A549 (cell line): ENCODE measurements around the gene OR13D1. TPM values are rescaled to one million over a fixed set of nuclear protein-coding genes. Genes with fewer than 3 reads are reported as not detected.

Experiments used
- ATAC-seq, 2 experiments: fragments of 200-7000 bp in 1 of 2; fragments of >200 bp in 1 of 2; cut with Nextera tagmentation in 1 of 2; cut with Tn5 transposase in 1 of 2; 3 replicates each; pipeline versions ENCODE4 v1.8.0 to v1.9.1; 2018 to 2020; ENCODE audit warnings: mild to moderate bottlenecking in 1 of 2, moderate library complexity in 1 of 2
- CTCF ChIA-PET: fragments of 300-600 bp; sonication (Branson Sonifier 250); formaldehyde crosslinking; extraction: SDS; loops from one replicate; lab custom pipeline; 2021; ENCODE audit warnings: antibody characterized with exemption, inconsistent platforms; lab: Yijun Ruan, JAX
- POLR2A ChIA-PET: fragments of 350-600 bp; formaldehyde crosslinking; extraction: SDS; loops from one replicate; lab custom pipeline; 2021; ENCODE audit warnings: antibody characterized with exemption, inconsistent platforms; lab: Yijun Ruan, JAX
- DNase-seq, 2 experiments: peaks; one replicate each; pipeline versions ENCODE4 v3.0.0 to v3.0.0-alpha.2; 2011 to 2016; ENCODE audit warnings: low read depth in 1 of 2, low spot score in 1 of 2
- FAIRE-seq: peaks from 2 replicates; lab custom pipeline; 2011; peaks lifted over from hg19 to GRCh38; lab: Jason Lieb, UNC
- H3K27ac ChIP-seq, 2 experiments: fragments of >200 bp; sonication (Bioruptor Twin); formaldehyde crosslinking; 3 replicates each; pipeline ENCODE4 v1.5.1; 2016 to 2017
- H3K4me1 ChIP-seq: fragments of >200 bp; sonication (Bioruptor Twin); formaldehyde crosslinking; 3 replicates; pipeline ENCODE4 v1.6.1; 2016
- H3K4me2 ChIP-seq: fragments of >200 bp; sonication (Bioruptor Twin); formaldehyde crosslinking; 3 replicates; pipeline ENCODE4 v1.6.1; 2016
- H3K4me3 ChIP-seq: fragments of >200 bp; sonication (Bioruptor Twin); formaldehyde crosslinking; 3 replicates; pipeline ENCODE4 v1.5.1; 2016
- H3K9me3 ChIP-seq: fragments of >200 bp; sonication (Bioruptor Twin); formaldehyde crosslinking; 3 replicates; pipeline ENCODE4 v1.6.1; 2016
- CHD2 ChIP-seq: fragments of 150-350 bp; IDR thresholded peaks from 2 replicates; pipeline ENCODE4 v1.6.1; 2014; ENCODE audit warnings: low read length; ENCODE audit not compliant: partially characterized antibody
- CTCF ChIP-seq: fragments of >200 bp; sonication (Bioruptor Twin); formaldehyde crosslinking; IDR thresholded peaks from 3 replicates; pipeline ENCODE4 v1.5.1; 2016
- ELK1 ChIP-seq: fragments of 150-350 bp; IDR thresholded peaks from 2 replicates; pipeline ENCODE4 v1.6.1; 2014; ENCODE audit warnings: low read depth, mild to moderate bottlenecking, low read length
- ESRRA ChIP-seq: fragments of 150-350 bp; IDR thresholded peaks from 2 replicates; pipeline ENCODE4 v1.6.1; 2014; ENCODE audit warnings: mild to moderate bottlenecking, low read length, borderline replicate concordance
- FOSL2 ChIP-seq, 2 experiments: fragments of 450-650 bp in 1 of 2; fragments of >200 bp in 1 of 2; sonication (Bioruptor Twin) in 1 of 2; formaldehyde crosslinking; IDR thresholded peaks; 2 replicates each; pipeline versions ENCODE4 v1.5.0 to v1.6.1; 2016 to 2020; ENCODE audit warnings: mild to moderate bottlenecking in 1 of 2, moderate library complexity in 1 of 2
- GATA3 ChIP-seq: IDR thresholded peaks from 2 replicates; pipeline ENCODE4 v1.6.1; 2012; ENCODE audit warnings: borderline replicate concordance
- HOXB13 ChIP-seq: fragments of 250-450 bp; sonication (Bioruptor Pico); IDR thresholded peaks from 2 replicates; pipeline ENCODE4 v1.5.0; 2020; ENCODE audit warnings: low read depth, mild to moderate bottlenecking, moderate library complexity
- JUN ChIP-seq, 2 experiments: fragments of >200 bp; sonication (Bioruptor Twin); formaldehyde crosslinking; IDR thresholded peaks; 2 replicates in 1 of 2; 3 replicates in 1 of 2; pipeline ENCODE4 v1.6.1; 2016 to 2017
- JUNB ChIP-seq: fragments of >200 bp; sonication (Bioruptor Twin); formaldehyde crosslinking; IDR thresholded peaks from 2 replicates; pipeline ENCODE4 v1.6.1; 2016
- KDM1A ChIP-seq: fragments of 200-600 bp; sonication (generic); IDR thresholded peaks from 2 replicates; pipeline ENCODE4 v1.6.1; 2016; ENCODE audit warnings: low read depth, mild to moderate bottlenecking
- MAFK ChIP-seq: fragments of 450-650 bp; IDR thresholded peaks from 2 replicates; pipeline ENCODE4 v1.6.1; 2014; ENCODE audit not compliant: partially characterized antibody
- MAX ChIP-seq: IDR thresholded peaks from 2 replicates; pipeline ENCODE4 v1.6.1; 2012
- MAZ ChIP-seq: fragments of 150-350 bp; IDR thresholded peaks from 2 replicates; pipeline ENCODE4 v1.6.1; 2014; ENCODE audit warnings: antibody characterized with exemption, low read depth, low read length, borderline replicate concordance
- MYC ChIP-seq: IDR thresholded peaks from 2 replicates; pipeline ENCODE4 v1.6.1; 2012; ENCODE audit warnings: mild to moderate bottlenecking, inconsistent platforms, low read length, improper control_type of control experiment, borderline replicate concordance
- NFE2L2 ChIP-seq: fragments of 150-350 bp; conservative IDR thresholded peaks from 2 replicates; pipeline ENCODE4 v1.6.1; 2014; ENCODE audit warnings: low read length
- NPAS2 ChIP-seq: fragments of 250-450 bp; sonication (Bioruptor Pico); IDR thresholded peaks from 2 replicates; pipeline ENCODE4 v1.8.0; 2022; ENCODE audit warnings: mild to moderate bottlenecking, moderate library complexity, borderline replicate concordance
- NR3C1 ChIP-seq: fragments of >200 bp; sonication (Bioruptor Twin); formaldehyde crosslinking; IDR thresholded peaks from 3 replicates; pipeline ENCODE4 v1.6.1; 2017
- POLR2A ChIP-seq: IDR thresholded peaks from 2 replicates; pipeline ENCODE4 v1.6.1; 2012; ENCODE audit warnings: mild to moderate bottlenecking, low read length
- RAD21 ChIP-seq, 2 experiments: fragments of >200 bp in 1 of 2; sonication (Bioruptor Twin) in 1 of 2; formaldehyde crosslinking in 1 of 2; IDR thresholded peaks in 1 of 2; conservative IDR thresholded peaks in 1 of 2; 2 replicates in 1 of 2; 3 replicates in 1 of 2; pipeline ENCODE4 v1.6.1; 2012 to 2018; ENCODE audit warnings: inconsistent platforms in 1 of 2
- RARB ChIP-seq: fragments of 250-450 bp; sonication (Bioruptor Pico); IDR thresholded peaks from 2 replicates; pipeline ENCODE4 v1.8.0; 2021; ENCODE audit warnings: mild to moderate bottlenecking, moderate library complexity
- RCOR1 ChIP-seq: fragments of 150-350 bp; IDR thresholded peaks from 2 replicates; pipeline ENCODE4 v1.6.1; 2014; ENCODE audit warnings: antibody characterized with exemption, low read length, low read depth
- SMC3 ChIP-seq: fragments of >200 bp; sonication (Bioruptor Twin); formaldehyde crosslinking; IDR thresholded peaks from 3 replicates; pipeline ENCODE4 v1.6.1; 2018; ENCODE audit warnings: inconsistent platforms
- TP53 ChIP-seq: fragments of 250-450 bp; sonication (Bioruptor Pico); IDR thresholded peaks from 2 replicates; pipeline ENCODE4 v1.5.0; 2021; ENCODE audit warnings: mild to moderate bottlenecking, moderate library complexity
- USF2 ChIP-seq: fragments of 450-650 bp; IDR thresholded peaks from 2 replicates; pipeline ENCODE4 v1.6.1; 2014; ENCODE audit warnings: antibody characterized with exemption
- ZFP36 ChIP-seq: fragments of 450-650 bp; IDR thresholded peaks from 2 replicates; pipeline ENCODE4 v1.6.1; 2014; ENCODE audit warnings: borderline replicate concordance; ENCODE audit not compliant: partially characterized antibody
- WGBS: methylation state at CpG from one replicate; pipeline ENCODE4 v1.1.6; 2017; ENCODE audit errors: missing lambda C conversion rate; 5-methylcytosine and 5-hydroxymethylcytosine counted together
- polyA plus RNA-seq, 4 experiments: library from polyadenylated mRNA; depleted of rRNA in 3 of 4; stranded (reverse); fragments of >200 nt; fragmentation: RNase III in 1 of 4; extraction: RNeasy Plus Mini Kit Qiagen cat#74134 plus additional on column Dnase treatment in 1 of 4; gene quantifications; 2 replicates in 3 of 4; 3 replicates in 1 of 4; pipeline ENCODE4 v1.2.3, GENCODE V29; 2011 to 2017
- TF ChIP-seq, protein P1 (sequence below): IDR thresholded peaks from 2 replicates; pipeline ENCODE4 v1.6.1; 2012
- TF ChIP-seq, protein P2 (sequence below): fragments of >200 bp; sonication (Bioruptor Twin); formaldehyde crosslinking; IDR thresholded peaks from 2 replicates; pipeline ENCODE4 v1.6.1; 2016

OR13D1 gene
- polyA plus RNA-seq, 2 of the 4 experiments (the other 2 are of a cell fraction), result not detected

DNA sequence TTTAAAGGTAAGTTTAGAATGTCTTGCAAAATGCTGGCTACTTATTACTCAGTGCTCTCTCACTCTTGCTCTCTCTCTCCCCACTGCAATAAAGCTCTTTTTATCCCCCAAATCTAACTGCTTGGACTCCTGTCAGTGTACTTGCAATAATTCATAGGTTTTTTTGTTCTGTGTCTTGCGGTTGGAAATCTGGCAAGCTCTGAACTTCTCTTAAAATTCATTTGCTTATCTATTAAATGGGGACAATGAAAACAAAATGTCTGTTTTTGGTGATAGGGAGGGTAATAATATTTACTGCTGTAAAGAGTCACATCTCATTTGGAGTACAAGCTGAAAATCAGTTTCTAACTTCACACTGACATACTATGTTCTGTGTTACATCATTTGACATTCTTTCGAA lies 18.7 kb upstream of the OR13D1 start:
- ChIA-PET POLR2A (no interaction called here), CTCF (no interaction called here)
- FAIRE-seq, result no peak

DNA sequence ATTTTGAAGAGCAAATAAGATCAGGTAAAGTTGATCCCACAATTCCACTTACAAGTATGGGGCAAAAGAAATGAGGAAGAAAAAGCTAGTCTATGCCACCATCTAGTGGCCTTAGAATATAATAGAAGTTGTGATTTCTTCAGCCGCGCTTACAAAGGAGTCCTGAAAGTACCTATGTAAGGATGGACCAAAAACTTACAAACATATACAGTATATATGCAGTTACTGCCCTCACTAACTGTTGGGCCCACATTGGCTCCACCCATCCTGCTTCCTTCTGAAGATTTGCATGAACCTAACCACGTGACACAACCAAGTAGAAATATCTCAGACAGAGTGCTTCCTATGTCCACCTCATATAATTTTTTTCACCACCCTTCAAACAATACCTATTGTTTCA lies 11.7 kb upstream of the OR13D1 start:
- H3K4me2 ChIP-seq, result no peak overlapping the region
- H3K9me3 ChIP-seq, result no peaks in the 10 kb centered on the region
- H3K4me3 ChIP-seq, result no peak overlapping the region
- peak; percentile 78 to 90 for ATAC-seq
- peak; percentile 21 to 68 for DNase-seq
- 0% methylated on average over 3 of the region's 3 CpGs for WGBS
- ChIA-PET POLR2A (no interaction called here), CTCF (interaction anchor here (0.7 to 2.3 kb wide), 7 partner anchors 9 to 517 kb away, joined by 3 to 10 read pairs (median 3); no protein-coding TSS in a partner anchor)
- FAIRE-seq, result no peak
- no peaks in the 10 kb centered on the region for H3K4me1 ChIP-seq
- no peak overlapping the region for H3K27ac ChIP-seq
- TF ChIP-seq CHD2, result no peak
- no peak for TF ChIP-seq FOSL2 (IDR thresholded peaks at IDR 0.05)
- no peak for TF ChIP-seq FOSL2 (CRISPR knock-in tag; IDR thresholded peaks at IDR 0.05)
- TF ChIP-seq TP53, result no peak
- no peak for TF ChIP-seq JUN (IDR thresholded peaks at IDR 0.05)
- no peak for TF ChIP-seq HOXB13 (CRISPR knock-in tag)
- TF ChIP-seq KDM1A, result no peak
- TF ChIP-seq JUNB, result no peak
- TF ChIP-seq MAX, result no peak
- TF ChIP-seq GATA3, result no peak
- peak; percentile 72 for TF ChIP-seq CTCF
- no peak for TF ChIP-seq MAFK
- TF ChIP-seq ELK1, result no peak
- no peak for TF ChIP-seq RARB (CRISPR knock-in tag)
- TF ChIP-seq, protein P1, sequence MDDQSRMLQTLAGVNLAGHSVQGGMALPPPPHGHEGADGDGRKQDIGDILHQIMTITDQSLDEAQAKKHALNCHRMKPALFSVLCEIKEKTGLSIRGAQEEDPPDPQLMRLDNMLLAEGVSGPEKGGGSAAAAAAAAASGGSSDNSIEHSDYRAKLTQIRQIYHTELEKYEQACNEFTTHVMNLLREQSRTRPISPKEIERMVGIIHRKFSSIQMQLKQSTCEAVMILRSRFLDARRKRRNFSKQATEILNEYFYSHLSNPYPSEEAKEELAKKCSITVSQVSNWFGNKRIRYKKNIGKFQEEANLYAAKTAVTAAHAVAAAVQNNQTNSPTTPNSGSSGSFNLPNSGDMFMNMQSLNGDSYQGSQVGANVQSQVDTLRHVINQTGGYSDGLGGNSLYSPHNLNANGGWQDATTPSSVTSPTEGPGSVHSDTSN, result no peak
- no peak for TF ChIP-seq POLR2A
- no peak for TF ChIP-seq NR3C1
- peak; percentile 28; the same call in 1 of the 2 replicates for TF ChIP-seq USF2
- no peak for TF ChIP-seq ESRRA

More for the DNA sequence above, 18.7 kb upstream of the OR13D1 start:
- TF ChIP-seq KDM1A (no peak), CTCF (no peak), SMC3 (no peak), GATA3 (no peak), MYC (no peak), NPAS2 (CRISPR knock-in tag) (no peak), JUNB (no peak), CHD2 (no peak), NFE2L2 (no peak), ZFP36 (no peak), MAFK (no peak), MAZ (no peak), RAD21 (conservative IDR thresholded peaks at IDR 0.05 in 1 of 2, IDR thresholded peaks at IDR 0.05 in 1 of 2) (no peak), HOXB13 (CRISPR knock-in tag) (no peak), FOSL2 (IDR thresholded peaks at IDR 0.05) (no peak), FOSL2 (CRISPR knock-in tag; IDR thresholded peaks at IDR 0.05) (no peak), ESRRA (no peak), NR3C1 (no peak), RCOR1 (no peak)
- TF ChIP-seq, protein P2, sequence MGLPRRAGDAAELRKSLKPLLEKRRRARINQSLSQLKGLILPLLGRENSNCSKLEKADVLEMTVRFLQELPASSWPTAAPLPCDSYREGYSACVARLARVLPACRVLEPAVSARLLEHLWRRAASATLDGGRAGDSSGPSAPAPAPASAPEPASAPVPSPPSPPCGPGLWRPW, result no peak
- DNase-seq (no peak), ATAC-seq (no peak)
- H3K9me3 ChIP-seq, result no peaks in the 10 kb centered on the region
- H3K4me1 ChIP-seq, result no peaks in the 10 kb centered on the region
- no peak overlapping the region for H3K27ac ChIP-seq
- no peak overlapping the region for H3K4me3 ChIP-seq
- WGBS, result 44% methylated on average over 2 of the region's 2 CpGs
- H3K4me2 ChIP-seq, result no peak overlapping the region
